Stimulated activated CD4-positive, alpha-beta T cell treated with anti-CD3 and anti-CD28 coated beads, Interleukin-12 subunit alpha, Interleukin-12 subunit beta, amount 100 ng/mL, for 4 hours (primary cell): ENCODE measurements around the gene RASL12.
"Not testable (repeated sequence)": the region's sequence is repeated elsewhere in the genome, so short reads cannot be mapped to it uniquely, and the experiment has no call there.

Experiments used
- DNase-seq: peaks from one replicate; pipeline ENCODE4 v3.0.0-alpha.2; 2020

RASL12 gene

DNA sequence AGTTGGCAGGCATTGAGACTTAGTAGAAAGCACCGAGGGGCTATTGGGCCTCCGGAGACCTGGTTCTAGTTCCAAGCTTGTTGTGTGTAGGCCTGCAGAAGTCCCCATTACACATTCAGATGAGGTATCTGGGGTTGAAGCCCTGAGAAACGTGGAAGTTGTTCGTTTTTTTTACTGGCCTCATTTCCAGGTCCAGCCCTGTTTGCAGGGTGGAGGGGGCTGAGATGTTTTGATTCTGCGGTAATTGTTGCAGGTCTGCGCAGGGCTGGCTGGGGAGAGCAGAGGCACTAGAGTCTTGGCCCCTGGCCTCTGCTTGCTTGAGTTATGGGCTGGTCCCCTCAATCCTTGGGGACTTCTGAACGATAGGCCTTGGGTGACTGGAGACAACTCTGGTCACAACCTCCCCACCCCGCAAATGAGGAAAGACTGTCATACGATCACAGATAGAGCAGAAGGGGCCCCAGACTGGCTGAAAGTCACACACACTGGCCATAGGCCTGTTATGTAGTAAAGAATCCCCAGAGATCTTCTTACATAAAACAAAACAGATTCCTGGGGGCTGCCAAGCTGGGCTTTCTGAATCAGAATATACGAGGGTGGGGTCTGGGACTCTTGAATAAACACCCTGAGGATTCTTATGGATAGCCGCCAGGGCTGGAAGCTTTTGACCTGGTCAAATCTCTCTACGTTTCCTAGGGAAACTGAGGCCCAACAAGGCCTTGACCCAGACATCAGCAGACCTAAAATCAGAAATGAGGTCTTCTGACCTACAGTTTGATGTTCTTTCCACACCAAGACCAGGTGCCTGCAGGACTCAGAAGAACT lies 24.4 kb upstream of the RASL12 start:
- no peak for DNase-seq

DNA sequence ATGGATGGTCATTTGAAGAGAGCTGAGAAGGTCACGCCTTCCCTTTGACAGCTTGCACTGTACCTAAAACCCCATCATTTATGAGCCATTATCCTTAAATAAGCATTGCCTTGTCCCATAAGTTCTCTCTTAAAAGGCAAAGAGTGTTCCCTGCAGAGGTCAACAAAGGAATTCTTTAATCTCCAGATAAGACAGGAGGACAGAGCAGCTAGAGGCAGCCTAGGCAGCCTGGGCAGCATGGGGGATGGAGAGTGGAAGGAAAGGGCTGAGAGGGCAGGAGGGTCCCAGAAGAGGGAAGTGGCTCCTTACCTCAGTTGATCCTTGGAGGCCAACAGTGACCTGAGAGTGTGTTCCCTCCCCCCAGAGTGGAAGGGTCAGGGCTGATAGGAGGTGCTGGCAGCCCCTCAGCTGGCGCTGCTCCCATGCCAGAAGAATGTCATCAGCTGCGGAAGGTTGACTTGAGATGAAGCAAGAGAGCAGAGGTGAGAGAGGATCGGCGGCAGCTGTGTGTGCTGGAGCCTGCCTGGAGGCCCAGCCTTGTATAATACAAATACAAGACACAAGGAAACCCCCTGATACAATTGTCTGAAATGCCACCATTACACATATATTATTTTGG lies 21.5 kb upstream of the RASL12 start:
- no peak for DNase-seq

DNA sequence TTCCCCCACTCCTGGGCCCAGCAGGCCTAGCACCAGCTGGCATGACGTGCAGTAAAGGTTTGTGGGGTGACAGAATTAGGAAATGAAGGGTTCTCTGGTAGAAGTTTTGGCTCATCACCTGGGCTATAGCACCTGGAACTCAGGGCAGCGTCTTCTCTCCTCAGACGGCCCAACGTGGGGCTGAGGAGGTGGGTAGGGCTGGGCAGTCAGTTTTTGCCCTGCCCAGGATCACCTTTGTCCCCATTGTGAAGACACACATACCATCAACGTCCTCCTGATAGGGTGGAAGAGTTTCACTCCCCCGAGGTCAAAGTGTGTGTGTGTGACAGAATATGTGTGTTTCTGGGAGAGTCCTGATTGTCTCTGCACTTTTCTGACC lies 20.8 kb upstream of the RASL12 start:
- DNase-seq: no peak

DNA sequence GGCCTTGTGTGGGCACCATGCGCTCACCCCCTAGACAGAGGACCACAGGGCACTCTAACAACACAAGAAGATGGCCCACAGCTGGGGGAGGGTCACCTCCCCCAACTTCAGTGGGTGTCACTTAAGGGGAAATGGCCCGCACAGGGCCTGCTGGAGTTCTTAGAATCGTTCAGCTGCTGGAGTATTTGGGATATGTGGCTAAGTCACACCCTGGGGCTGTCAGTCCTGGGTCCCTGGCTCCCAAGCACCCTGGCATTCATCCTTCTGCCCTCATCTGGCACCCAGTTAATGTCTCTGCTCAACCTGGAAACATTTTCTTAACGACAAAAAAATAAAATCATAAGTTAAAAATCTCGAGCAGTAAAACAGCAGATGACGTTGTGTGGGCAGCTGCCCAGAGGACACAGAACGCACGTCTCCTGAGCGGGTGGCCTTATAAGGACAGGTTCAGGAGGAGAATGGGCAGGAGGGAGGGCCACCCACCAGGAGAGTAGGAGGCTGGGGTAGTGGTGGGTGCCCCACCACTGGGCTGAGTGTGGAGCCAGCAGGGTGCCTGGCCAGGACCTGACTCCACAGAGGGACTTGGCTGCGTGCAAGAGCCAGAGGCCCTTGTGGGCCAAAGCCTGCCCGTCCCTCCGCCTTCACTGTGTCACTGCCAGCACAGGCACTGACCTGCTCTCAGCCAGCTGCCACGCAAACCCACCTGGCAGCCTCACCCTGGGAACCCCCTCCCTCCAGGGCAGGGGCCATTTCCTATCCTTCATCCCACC lies 20.3 kb upstream of the RASL12 start:
- no peak for DNase-seq

DNA sequence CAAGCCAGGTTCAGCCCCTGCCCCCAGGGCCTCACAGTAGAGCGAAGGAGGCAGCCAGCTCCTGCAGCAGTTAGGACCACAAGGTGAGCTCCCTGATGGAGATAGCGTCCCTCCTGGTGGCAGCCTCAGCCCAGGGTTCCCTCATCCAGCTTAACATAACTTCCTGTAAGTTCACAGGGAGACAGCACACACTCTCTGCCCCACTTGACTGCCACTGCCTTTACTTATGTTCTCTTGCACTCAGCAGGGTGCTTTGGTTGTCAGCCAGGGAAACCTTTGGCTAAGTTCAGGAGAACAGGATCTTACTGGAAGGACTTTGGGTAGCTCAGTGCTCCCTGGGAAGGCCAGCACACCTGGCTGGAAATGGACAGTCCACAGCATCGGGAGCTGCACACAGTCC lies 19.6 kb upstream of the RASL12 start:
- DNase-seq: no peak

DNA sequence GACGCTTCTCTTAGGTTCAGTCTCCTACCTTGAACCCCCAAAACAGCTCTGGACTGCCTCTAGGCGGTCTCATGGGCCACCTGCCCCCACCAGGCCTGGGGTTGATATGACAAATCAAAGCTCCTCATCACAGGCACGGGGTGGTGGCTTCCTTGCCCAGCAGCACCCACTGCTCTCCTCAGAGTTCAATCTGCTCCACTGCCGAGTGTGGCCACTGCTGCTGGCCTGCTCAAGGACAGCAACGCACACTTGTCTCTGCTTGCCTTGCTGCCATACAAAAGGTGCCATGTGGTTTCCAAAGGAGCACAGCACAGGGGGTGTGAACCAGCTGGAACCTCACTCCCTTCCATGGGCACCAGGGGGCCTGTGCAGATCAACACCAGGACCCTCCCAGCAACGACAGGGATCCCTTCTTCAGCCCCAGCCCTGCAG lies 18.9 kb upstream of the RASL12 start:
- no peak for DNase-seq

DNA sequence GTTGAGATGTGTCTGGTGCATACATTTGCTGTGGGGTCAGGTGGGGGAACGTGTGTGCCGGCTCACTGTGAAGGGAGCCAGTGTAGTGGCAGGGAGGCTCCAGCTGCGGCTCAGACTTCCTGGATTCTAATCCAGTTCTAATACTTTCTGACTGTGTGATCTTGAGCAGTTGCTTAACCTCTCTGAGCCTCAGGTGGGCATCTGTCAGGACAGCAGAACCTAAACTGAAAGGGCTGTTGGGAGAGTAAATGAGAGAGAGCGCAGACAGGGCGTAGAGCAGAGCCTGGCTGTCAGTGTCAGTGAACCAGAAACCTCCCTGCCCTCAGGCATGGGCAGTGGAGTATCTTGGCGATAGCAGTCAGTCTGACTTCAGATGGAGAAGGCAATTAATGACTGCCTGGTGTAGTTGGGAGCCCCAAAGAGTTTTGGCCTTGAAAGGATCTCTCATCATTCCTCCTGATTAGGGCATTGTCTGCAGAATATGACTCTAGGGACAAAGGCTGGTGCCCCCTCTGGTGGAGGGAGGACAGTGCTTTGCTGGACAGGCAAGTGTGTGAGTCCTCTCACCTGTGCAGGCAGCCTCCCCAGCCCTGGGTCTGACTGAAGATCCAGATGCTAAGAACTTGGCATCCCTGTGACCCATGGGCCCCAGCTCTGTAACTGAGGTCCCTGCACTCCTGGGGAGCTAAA lies 18.3 kb upstream of the RASL12 start:
- no peak for DNase-seq

DNA sequence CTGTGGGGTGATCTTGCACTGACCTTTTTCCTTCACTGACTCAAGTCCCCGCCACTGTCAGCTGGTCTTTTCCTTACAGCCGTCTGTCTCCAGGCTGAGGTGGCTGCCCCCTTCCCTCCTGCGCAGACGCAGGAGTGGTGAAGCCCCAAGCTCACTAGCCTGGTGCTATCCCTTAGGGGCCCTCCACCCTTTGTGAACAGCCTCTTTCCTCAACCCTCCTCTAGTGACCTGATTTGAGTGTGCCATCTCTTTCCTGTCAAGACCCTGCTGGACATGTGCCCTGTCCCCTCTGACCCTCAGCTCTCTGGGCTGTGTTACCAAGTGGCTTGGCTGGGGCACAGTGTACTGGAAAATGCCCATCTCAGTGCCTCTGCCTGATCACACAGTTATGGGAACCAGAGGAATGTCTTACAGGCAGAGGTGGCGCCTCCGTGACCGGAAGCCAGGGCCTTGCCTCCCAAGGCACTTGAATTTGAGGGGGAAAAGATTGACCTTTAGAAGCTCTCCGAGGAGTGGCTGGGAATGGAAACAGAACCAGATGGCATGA lies 17.5 kb upstream of the RASL12 start:
- DNase-seq: no peak

DNA sequence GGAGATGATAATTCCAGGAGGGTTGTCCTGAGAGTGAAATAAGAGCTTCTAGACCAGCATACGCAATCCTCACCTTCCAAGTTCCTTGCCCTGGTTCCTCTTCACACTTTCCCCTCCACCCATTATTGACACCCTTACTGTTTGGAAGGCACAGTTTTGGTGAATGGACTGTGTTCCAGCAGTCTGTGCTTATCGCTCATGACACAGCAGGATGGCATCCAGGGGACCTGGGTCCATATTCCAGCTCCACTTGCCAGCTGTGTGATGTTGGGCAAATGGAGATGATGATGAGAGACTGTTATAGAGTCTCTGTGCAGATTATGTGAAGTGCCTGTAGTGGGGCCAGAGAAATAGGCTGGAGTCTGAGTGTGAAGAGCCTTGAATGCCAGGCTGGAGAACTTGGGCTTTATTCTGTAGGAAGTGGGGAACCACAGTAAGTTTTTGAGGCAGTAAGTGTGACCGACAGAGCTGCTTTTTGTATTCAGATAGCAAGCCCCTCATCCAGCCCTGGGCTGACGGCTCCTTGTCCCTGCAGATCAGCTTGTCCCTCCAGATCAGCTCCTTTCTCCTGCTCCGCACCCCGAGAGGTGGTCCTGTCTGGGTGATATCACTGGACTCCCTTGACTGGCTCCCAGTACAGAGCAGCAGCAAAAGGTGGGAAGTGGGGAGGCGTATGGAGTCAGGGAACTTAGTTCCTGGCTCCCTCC lies 16.9 kb upstream of the RASL12 start:
- DNase-seq: no peak

DNA sequence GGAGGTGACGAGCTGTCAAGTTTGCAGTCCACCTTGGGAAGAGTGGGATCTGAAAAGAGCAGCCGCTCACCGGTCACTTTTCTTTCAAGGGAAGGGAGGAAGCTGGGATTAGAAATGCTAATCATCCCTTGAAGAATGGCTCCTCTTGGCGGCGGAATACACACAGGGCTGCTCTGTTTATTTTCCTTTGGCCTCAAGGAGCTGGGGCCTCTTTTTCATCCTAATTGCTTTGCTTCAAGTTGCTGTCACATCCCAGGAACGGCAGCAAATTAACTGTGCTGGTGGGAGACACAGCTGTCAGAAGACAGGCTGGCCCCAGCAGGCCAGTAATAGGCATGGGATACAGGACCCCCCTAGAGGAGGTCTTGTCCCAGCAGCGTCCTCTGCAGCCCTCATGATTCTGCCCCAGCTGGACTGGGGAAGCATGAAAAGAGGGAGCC lies 15.5 kb upstream of the RASL12 start:
- DNase-seq: no peak

DNA sequence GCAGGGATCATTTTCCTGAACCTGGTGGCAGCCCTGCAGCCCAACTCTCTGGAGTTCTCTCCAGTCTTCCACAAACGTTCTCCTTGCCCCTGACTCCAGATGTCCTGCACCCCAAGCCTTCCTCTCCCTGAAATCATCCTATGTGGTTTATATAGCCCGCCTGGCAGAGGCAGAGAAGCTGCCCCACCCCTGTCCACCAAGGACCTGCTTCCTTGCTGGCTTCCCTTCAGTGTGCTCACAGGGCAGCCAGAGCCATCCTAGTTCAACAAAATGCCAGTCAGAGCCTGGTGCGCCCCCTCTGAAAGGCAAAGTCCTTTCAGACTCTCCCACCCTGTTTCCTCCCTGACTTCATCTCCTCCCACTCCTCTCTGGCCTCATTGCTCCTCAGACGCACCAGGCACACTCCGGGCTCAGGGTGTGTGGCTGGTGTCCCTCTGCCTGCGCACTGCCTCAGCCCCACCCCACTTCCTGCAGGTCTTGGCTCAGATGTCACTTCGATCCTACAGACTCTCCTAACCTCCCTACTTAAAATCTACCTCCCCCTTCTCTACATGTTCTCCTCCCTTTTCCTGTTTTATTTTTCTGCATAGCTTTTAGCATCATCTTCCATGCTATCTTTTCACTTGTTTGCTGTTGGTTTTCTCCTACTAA lies 14.6 kb upstream of the RASL12 start:
- DNase-seq: no peak

DNA sequence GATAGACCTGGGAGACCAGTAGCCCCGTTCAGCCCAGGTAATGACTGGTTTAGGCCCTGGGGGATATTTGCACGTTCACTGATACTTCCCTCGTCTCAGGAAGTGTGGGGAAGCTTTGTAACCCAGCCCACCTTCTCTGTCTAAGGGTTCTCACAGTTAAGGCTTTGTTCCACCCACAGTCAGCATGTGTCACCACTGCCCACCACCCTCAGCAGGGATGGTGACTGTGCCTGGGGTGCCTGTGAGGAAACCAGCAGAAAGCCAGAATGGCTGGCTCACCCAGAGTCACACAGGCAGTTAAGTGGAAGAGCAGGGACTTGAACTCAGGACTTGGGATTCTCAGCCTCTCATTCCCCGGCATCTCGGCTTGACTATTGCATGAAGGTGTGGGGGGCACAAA lies 14.0 kb upstream of the RASL12 start:
- DNase-seq: no peak

DNA sequence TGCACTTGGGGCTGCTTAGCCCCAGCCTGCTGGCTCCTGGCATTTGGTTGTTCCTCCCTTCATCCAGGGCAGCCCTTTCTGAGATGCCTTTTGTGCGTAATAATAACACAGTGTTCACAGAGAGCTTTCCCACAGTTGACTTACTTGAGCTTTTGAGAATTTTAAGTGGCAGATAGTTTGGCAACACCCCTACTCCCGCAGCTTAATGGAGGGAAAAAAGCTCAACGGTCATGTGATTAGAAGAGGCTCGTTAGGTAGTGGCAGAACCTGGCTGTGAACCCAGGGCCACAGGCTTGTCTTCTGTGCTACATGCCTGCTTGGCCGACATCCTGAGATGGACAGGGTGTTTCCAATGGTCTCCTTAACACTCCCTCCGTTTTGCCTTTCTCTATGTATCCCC lies 13.5 kb upstream of the RASL12 start:
- DNase-seq: no peak

DNA sequence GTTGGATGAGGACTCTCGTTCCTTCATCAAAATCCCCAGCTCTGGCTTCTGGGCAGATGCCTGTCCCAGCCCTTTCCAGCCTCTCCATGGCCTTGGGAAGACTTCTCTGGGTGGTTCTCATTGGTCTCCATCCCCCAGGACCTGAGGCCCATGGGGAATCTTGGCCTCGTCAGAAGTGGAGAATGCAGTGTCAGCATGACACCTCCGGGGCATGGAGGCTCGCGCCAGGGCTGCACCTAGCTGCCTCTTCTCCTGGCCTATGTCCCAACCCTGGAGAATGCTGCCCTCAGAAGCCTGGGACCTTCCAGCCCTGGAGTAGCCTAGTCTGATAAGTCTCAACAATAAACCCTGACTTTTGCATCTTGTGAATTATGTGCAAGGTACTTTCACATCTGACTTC lies 11.8 kb upstream of the RASL12 start:
- no peak for DNase-seq

DNA sequence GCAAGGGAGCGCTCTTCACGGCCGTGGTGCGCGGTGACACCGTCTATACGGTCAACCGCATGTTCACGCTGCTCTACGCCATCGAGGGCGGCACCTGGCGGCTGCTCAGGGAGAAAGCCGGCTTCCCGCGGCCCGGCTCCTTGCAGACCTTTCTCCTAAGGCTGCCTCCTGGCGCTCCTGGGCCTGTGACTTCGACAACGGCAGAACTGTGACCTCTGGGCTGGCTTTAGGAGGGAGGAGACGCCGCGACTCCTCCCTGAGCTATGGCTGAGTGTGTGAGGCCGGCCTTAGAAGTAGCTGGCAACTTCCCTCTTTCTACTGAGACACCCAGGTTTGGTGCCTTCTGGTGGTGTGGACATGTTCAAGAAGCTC lies 10.2 kb upstream of the RASL12 start:
- DNase-seq: peak; percentile 57

DNA sequence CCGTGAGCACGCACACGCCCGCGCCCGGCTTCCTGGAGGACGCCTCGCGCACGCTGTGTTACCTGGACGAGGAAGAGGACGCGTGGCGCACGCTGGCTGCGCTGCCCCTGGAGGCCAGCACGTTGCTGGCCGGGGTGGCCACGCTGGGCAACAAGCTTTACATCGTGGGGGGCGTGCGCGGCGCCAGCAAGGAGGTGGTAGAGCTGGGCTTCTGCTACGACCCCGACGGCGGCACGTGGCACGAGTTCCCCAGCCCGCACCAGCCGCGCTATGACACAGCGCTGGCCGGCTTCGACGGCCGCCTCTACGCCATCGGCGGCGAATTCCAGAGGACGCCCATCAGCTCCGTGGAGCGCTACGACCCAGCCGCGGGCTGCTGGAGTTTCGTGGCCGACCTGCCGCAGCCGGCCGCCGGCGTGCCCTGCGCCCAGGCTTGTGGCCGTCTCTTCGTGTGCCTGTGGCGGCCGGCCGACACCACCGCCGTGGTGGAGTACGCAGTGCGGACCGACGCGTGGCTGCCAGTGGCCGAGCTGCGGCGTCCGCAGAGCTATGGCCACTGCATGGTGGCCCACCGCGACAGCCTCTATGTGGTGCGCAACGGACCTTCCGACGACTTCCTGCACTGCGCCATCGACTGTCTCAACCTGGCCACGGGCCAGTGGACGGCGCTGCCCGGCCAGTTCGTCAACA lies 9.6 kb upstream of the RASL12 start:
- no peak for DNase-seq

DNA sequence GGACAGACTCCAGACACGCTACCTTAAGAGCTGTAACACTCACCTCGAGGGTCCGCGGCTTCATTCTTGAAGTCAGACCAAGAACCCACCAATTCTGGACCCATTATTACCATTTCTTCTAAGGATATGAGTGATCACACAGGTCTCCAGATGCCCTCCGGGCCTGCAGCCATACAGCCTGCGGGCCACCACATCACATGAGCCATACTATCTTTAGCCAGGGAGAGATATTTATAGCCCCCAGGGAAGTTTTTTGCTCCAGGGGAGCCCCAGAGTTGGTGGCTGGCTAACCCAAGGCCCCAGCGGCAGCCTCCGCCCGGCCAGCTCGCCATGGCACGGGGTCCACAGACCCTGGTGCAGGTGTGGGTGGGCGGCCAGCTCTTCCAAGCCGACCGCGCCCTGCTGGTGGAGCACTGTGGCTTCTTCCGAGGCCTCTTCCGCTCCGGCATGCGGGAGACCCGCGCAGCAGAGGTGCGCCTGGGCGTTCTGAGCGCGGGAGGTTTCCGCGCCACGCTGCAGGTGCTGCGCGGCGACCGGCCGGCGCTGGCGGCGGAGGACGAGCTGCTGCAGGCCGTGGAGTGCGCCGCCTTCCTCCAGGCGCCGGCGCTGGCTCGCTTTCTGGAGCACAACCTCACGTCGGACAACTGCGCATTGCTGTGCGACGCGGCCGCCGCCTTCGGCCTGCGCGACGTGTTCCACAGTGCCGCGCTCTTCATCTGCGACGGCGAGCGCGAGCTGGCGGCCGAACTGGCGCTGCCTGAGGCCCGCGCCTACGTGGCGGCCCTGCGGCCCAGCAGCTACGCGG lies 8.9 kb upstream of the RASL12 start, which contains the start of gene KBTBD13:
Gene KBTBD13 (plus strand): TSS at position 261 of the 805 bp plus-strand sequence. CDS start 70 bp downstream, at position 331.
- DNase-seq: no peak

DNA sequence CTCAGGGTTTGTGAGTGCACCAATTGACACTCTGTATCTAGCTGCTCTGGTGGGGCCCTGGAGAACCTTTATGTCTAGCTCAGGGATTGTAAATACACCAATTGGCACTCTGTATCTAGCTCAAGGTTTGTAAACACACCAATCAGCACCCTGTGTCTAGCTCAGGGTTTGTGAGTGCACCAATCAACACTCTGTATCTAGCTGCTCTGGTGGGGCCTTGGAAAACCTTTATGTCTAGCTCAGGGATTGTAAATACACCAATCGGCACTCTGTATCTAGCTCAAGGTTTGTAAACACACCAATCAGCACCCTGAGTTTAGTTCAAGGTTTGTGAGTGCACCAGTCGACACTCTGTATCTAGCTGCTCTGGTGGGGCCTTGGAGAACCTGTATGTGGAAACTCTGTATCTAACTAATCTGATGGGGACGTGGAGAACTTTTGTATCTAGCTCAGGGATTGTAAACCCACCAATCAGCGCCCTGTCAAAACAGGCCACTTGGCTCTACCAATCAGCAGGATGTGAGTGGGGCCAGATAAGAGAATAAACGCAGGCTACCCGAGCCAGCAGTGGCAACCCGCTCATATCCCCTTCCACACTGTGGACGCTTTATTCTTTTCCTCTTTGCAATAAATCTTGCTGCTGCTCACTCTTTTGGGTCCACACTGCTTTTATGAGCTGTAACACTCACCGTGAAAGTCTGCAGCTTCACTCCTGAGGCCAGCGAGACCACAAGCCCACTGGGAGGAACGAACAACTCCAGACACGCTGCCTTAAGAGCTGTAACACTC lies 8.0 kb upstream of the RASL12 start:
- DNase-seq: not testable (repeated sequence)

DNA sequence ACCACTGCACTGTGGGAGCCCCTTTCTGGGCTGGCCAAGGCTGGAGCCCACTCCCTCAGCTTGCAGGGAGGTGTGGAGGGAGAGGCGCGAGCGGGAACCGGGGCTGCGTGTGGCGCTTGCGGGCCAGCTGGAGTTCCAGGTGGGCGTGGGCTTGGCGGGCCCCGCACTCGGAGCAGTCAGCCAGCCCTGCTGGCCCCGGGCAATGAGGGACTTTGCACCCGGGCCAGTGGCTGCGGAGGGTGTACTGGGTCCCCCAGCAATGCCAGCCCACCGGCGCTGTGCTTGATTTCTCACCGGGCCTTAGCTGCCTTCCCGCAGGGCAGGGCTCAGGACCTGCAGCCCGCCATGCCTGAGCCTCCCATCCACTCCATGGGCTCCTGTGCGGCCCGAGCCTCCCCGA lies 7.2 kb upstream of the RASL12 start:
- not testable (repeated sequence) for DNase-seq
